ENCODE measurements around the gene HSPB3.

HSPB3 gene, protein sequence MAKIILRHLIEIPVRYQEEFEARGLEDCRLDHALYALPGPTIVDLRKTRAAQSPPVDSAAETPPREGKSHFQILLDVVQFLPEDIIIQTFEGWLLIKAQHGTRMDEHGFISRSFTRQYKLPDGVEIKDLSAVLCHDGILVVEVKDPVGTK

DNA sequence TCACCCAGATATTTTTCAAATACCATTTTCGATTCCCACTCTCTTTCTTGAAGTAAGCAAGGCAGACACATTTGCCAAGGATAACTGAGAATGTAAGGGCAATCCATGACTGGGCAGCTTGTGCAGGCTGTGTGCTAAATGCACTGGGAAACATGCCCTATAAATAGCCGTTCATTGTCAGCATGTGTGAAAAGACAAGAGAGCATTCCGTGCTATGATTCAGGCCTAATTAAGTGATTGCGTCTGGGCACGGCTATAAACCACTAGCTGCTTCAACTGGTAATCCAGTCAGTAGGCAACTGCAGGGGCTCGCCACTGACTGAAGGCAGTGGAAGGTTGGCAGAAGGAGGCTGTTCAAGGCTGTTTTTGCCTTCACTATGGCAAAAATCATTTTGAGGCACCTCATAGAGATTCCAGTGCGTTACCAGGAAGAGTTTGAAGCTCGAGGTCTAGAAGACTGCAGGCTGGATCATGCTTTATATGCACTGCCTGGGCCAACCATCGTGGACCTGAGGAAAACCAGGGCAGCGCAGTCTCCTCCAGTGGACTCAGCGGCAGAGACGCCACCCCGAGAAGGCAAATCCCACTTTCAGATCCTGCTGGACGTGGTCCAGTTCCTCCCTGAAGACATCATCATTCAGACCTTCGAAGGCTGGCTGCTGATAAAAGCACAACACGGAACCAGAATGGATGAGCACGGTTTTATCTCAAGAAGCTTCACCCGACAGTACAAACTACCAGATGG is at the start of gene HSPB3:
HSPB3 (plus strand) TSS at position 287 of the 745 bp plus-strand sequence; CDS start at position 378, 91 bp downstream.
- TF ChIP-seq GATA3 (IDR thresholded peaks at IDR 0.05; ENCODE audit: low read depth, low read length) (no peak), GATA2 (IDR thresholded peaks at IDR 0.05; ENCODE audit: low read depth, low read length) (no peak)

DNA sequence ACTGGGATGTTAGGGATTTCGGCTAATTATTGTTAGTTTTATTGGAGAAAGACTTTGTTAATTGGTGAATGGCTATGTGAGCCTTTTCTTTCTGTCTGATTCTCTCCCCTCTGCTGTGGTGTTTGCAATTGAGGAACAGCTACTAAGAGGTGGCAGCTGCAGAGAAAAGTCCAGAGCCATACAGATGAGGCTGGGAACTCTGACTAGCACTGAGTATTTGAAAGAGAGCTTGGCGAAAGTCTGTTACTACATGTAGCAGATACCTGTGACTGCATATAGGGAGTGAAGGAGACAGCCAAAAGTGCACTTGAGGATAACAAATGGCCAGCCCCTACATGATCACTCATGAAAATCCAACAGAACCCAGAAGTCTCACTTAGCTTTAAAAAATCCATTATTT is 44.3 kb upstream of the HSPB3 start:
- no peak for TF ChIP-seq GATA3 (IDR thresholded peaks at IDR 0.05; ENCODE audit: low read depth, low read length)

DNA sequence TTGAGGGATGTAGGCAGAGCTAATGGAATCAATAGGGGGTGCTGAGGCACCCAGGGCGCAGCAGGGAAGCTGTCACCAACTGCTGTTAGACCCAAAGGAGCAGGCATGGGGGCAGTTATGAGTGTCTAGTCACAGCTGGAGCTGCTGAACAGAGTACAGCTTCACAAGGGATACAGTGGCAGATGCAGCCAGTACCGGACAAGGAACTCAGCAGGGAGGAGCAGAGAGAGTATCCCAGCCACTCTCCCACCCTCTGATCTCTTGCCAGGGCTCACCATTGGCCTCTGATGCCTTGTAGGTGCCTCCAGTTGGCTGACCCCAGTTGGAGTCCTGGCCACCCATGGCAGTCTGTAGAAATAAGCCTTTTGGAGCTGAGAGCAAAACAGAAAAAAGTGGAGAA is 42.6 kb upstream of the HSPB3 start:
- TF ChIP-seq GATA3 (IDR thresholded peaks at IDR 0.05; ENCODE audit: low read depth, low read length) (no peak), GATA2 (IDR thresholded peaks at IDR 0.05; ENCODE audit: low read depth, low read length) (no peak)

DNA sequence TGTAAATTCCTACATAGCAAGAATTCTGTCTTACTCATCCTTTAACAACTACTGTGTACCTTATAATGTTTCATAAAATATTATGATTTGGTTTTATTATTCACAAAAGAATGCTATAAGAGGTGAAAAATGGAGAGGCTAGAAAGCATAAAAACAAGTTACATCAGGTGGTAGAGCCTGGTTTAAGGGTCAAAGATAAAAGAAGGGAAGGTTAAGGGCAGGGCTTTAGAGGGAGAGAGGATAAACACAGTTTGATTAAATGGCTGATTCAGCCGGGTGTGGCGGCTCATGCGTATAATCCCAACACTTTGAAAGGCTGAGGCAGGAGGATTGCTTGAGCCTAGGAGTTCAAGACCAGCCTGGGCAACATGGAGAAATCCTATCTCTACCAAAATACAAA is 40.4 kb upstream of the HSPB3 start:
- no peak for TF ChIP-seq GATA2 (IDR thresholded peaks at IDR 0.05; ENCODE audit: low read depth, low read length)
- no peak for TF ChIP-seq GATA3 (IDR thresholded peaks at IDR 0.05; ENCODE audit: low read depth, low read length)

DNA sequence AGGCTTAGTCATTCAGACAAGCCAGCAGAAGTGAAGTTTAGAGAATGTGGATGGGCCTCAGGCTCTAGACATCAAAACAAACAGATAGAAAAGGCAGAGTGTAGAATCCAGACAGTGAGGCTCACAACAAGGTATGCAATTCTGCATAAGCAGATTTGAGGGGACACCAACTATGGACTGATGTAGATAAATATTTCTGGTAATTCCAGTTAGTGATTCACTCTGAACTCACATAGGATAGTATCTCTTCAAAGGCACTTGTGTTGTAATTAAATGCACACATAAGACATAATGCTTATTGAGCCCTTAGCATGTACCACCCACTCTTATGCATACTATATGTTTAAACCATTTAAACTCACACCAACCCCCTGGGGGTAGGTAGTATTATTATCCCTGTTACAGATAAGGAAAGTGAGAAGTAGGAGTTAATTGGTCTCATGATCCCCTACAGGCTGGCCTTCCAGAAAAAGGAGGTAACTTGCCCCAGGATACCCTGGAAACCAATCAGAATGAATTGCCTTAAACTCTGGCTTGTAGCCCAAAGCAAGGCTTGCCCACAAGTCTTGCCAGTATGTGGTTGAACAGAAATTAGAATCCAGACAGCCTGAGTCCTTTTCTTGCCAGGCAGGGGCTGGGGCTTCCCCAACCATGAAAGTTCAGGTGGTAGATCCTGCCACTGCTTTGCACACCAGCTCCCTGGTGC is 39.5 kb upstream of the HSPB3 start:
- TF ChIP-seq GATA3 (IDR thresholded peaks at IDR 0.05; ENCODE audit: low read depth, low read length) (no peak), GATA2 (IDR thresholded peaks at IDR 0.05; ENCODE audit: low read depth, low read length) (no peak)

DNA sequence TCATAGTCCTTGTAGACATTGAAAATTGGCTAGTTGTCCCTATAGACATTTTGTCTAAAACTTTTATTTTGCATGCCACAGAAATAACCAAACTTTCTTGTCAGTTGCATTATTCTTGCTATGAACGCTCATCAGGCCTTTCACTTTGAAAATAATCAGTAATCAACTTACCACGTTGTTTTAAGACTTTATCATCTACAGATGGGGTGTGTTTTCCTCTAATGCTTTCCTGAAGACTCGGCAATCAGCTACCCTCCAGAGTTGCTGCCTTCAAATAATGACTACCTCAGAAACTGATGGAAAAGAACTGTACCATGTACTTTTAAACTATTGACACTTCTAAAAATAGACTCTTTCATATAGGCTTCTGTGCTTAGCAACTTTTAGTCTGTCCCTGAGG is 33.5 kb upstream of the HSPB3 start:
- TF ChIP-seq GATA3 (IDR thresholded peaks at IDR 0.05; ENCODE audit: low read depth, low read length) = no peak

DNA sequence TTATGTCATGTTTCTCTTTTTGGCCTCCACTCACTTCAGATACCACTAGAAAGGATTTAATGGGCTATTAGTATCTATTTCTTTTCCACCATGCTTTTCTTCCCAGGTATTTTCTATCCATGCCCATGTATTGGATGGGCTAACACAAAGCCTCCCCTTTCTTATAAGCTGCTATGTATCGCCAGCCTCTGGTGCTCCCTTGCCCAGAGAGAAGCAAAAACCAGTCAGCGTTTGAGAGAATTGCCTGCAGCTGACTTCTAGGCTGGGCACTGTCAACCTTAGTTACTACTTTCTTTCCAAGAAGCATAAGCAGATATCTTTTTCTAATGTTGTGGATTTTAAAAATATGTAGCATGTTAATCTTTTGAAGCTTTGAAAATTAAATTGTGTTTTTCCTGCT is 30.2 kb upstream of the HSPB3 start:
- TF ChIP-seq GATA3 (IDR thresholded peaks at IDR 0.05; ENCODE audit: low read depth, low read length) = no peak
- no peak for TF ChIP-seq GATA2 (IDR thresholded peaks at IDR 0.05; ENCODE audit: low read depth, low read length)

DNA sequence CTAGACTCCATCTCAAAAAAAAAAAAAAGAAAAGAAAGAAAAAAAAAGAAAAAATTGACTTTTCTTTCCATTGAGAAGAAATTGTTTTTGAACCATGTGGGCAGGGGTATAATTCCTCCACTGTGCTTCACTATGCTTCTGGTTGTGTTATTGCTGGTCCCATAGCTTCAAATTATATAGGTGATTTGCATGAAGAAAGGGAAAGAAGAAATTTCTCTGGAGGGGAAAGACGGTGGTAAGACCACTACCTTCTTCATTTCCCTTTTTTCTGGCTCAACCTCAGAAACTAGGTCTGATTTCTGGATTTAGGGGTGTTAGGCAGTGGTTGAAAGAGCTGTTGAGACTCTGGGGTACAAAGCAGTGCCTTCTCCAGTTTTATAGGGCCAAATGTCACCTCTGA is 29.3 kb upstream of the HSPB3 start:
- TF ChIP-seq GATA2 (IDR thresholded peaks at IDR 0.05; ENCODE audit: low read depth, low read length) (no peak), GATA3 (IDR thresholded peaks at IDR 0.05; ENCODE audit: low read depth, low read length) (no peak)

DNA sequence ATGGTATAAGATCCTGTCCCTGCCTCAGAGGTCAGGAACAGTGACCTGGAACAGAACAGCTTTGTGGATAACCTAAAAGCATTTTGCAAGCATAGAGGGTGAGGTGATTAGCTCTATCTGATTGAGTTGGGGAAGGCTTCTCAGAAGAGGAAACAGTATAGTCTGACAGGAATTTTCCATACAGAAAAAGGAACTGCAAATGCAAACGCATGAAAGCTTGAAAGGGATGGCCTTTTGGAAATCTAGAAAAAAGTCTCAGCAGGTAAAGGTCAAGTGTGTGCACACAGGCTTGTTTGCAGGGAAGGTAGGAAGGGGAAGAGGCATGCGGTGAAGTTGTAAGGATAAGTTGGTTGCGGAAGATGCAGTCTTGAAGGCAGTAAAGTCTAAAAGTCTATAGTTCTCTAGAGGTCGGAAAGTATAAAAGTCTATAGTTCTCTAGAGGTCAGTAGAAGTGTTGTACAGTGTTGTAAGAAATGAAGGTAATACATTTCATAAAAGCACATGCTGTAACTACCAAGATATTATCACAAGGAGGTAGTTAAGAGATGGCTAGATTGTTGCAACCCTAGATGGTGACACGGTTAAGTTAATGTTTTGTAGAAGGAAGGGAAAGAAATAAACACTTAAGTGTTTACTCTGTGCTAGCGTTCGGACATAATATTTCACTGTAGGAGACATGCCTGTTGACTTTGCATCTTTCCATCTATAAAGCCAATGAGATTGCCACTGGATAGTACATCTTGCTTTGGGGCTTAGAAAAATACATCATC is 16.7 kb upstream of the HSPB3 start:
- TF ChIP-seq GATA2 (IDR thresholded peaks at IDR 0.05; ENCODE audit: low read depth, low read length) = no peak
- TF ChIP-seq GATA3 (IDR thresholded peaks at IDR 0.05; ENCODE audit: low read depth, low read length) = no peak

DNA sequence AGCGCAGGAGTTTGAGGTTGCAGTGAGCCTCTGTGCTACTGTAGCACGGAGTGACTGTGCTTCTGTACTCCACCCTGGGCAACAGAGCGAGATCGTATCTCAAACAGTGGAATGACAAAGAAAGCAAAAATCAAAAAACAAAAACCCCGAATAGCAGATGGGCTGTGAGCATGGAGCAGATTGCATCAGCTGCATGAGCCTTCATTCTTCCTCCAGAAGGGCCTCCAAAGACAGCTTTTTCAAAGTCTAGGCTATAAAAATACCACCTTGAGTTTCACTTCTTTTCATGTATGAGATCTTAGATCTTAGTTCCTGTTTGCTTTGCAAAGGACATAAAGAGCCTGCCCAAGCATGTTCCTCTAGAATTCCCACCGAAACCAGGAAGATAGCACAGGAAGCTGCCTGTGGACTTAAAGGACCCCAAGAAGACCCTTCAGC is 15.0 kb upstream of the HSPB3 start:
- TF ChIP-seq GATA2 (IDR thresholded peaks at IDR 0.05; ENCODE audit: low read depth, low read length) = no peak
- no peak for TF ChIP-seq GATA3 (IDR thresholded peaks at IDR 0.05; ENCODE audit: low read depth, low read length)

DNA sequence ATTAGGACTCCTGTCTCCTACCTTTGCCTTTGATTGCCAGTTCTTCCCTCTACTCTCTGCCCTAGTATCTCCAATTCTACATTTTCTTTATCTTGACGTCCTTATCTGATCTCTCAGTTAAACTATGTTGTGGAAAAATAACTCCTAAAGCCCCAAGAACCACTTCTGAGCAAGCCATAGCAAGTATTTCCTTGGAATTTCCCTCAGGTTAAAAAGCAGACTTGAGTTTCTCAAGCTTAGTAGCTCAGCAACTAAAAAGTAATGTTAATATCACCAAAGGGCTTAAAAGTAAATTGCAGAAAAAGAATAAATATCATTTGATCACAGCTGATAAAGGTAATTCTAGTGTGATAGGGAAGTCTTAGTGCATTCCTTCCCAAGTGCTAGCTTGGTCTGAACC is 13.2 kb upstream of the HSPB3 start:
- TF ChIP-seq GATA3 (IDR thresholded peaks at IDR 0.05; ENCODE audit: low read depth, low read length) = no peak
- no peak for TF ChIP-seq GATA2 (IDR thresholded peaks at IDR 0.05; ENCODE audit: low read depth, low read length)

DNA sequence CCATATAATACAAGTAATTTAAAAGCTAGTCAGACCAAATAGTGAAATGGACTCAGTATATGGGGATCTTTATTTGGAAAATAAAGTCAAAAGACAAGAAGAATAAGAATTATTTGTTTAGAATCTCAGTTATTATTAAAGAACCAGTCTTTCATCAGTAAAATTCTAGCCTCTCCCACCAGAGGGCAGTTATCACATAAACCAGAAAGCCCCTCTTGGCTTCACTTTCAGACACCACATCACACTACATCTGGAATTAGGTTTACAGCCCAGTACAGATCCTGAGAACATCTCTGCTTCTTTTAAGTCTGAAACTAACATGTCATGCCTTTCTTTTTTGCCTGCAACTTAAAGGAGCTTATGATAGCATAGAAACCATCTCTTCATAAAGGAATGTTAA is 12.2 kb upstream of the HSPB3 start:
- TF ChIP-seq GATA2 (IDR thresholded peaks at IDR 0.05; ENCODE audit: low read depth, low read length) (no peak), GATA3 (IDR thresholded peaks at IDR 0.05; ENCODE audit: low read depth, low read length) (no peak)

DNA sequence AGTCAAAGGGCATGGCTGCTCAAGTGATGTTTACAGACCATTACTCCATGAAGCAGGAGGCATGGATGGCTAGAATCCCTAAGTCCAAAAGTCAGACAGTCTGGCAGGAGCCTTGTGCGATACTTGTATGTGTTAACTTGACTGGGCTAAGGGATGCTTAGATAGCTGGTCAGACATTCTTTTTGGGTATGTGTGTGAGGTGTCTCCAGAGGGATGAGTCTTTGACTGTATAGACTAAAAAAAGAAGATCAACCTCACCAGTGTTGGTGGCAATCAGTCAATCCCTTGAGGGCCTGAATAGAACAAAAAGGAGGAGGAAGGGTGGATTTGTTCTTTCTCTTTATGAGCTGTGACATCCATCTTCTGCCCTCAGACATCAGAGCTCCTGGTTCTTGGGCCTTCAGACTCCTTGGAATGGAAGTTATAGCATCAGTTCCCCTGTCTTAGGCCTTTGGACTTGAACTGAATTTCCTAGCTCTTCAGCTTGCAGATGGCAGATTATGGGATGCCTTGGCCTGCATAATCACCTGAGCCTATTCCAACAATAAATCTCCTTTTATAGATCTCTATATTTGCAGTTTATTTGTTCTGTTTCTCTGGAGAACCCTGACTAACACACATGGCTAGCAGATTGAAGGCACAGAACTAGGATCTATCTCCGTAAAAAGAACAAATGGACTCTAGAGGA is 9.7 kb upstream of the HSPB3 start:
- TF ChIP-seq GATA3 (IDR thresholded peaks at IDR 0.05; ENCODE audit: low read depth, low read length) (no peak), GATA2 (IDR thresholded peaks at IDR 0.05; ENCODE audit: low read depth, low read length) (no peak)

DNA sequence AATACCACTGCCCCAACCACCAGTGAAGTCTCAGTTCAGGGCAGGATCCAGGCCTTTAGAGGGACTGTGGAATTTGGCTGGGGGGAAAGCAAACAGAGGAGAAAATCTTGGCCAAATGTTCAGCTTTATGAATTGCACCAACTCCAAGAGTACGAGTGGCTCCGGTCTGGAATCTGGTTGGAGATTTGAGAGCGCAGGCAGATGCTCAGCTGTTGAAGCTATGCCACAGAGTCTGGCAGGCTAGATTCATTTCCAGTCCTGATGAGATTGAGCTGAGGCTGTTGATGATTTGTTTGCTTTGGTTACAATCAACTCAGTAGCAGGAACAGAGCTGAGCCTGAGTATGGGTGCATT is 9.1 kb upstream of the HSPB3 start:
- TF ChIP-seq GATA3 (IDR thresholded peaks at IDR 0.05; ENCODE audit: low read depth, low read length) (no peak), GATA2 (IDR thresholded peaks at IDR 0.05; ENCODE audit: low read depth, low read length) (no peak)
